ENCODE results near the gene CKMT1B. TPM values are rescaled to one million over a fixed set of nuclear protein-coding genes. Genes with fewer than 3 reads are reported as not detected.
"Not testable (repeated sequence)": the region's sequence is repeated elsewhere in the genome, so short reads cannot be mapped to it uniquely, and the experiment has no call there.

CKMT1B gene
- total and polyA plus RNA-seq, 10 of the 15 experiments (the other 5 are each of a cell fraction or from before 2014, with no cell fraction given): 0.07 to 0.35 (median 0.21) TPM; not detected in 3

DNA sequence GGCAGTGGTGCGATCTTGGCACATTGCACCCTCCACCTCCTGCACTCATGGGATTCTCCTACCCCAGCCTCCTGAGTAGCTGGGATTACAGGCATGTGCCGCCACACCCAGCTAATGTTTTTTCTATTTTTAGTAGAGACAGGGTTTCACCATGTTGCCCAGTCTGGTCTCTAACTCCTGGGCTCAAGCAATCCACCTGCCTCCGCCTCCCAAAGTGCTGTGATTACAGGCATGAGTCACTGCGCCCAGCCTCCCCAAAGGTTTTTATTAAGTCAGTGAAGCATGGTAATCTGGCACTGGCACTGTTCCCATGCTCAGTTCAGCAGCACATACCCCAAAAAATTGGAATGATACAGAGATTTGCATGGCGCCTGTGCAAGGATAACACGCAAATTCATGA, 8.4 kb downstream of the CKMT1B start:
- POLR2A ChIA-PET: interaction anchor here (0.6 kb wide), 1 partner anchor 421 kb away, joined by 3 read pairs; no protein-coding TSS in a partner anchor
- intact Hi-C loops (cut with micrococcal nuclease; ENCODE audit: unreplicated experiment); H3K36me3 ChIP-seq (ENCODE audit: control insufficient read depth in 2 of 2, insufficient read depth in 2 of 2, low read length in 1 of 2); H3K27me3 ChIP-seq (replicated peaks in 1 of 2; ENCODE audit: control insufficient read depth in 2 of 2, insufficient read depth in 2 of 2, low read length in 1 of 2); H3K4me1 ChIP-seq (ENCODE audit: control insufficient read depth, insufficient read depth, low read length); H4K20me1 ChIP-seq (ENCODE audit: control insufficient read depth, insufficient read depth); H3K4me3 ChIP-seq; H3K79me2 ChIP-seq (ENCODE audit: control insufficient read depth, insufficient read depth, low read length); BruUV-seq (replicated peaks); ATAC-seq; SMC1A ChIA-PET (ENCODE audit: uncharacterized antibody, unreplicated experiment); RAD21 ChIA-PET (ENCODE audit: unreplicated experiment); FAIRE-seq; H3K27ac ChIP-seq (ENCODE audit: control insufficient read depth, insufficient read depth); DNase-seq (ENCODE audit: low read depth, low spot score); H2AFZ ChIP-seq (ENCODE audit: control insufficient read depth, low read depth, low read length); H3K9me3 ChIP-seq (replicated peaks; ENCODE audit: control insufficient read depth, insufficient read depth, low read length); H3K4me2 ChIP-seq (ENCODE audit: control insufficient read depth, insufficient read depth); H3K9ac ChIP-seq (ENCODE audit: control insufficient read depth, insufficient read depth, low read length); CTCF ChIA-PET: not testable (repeated sequence)
- in situ Hi-C loops (cut with MboI): loop anchor here (10.0 kb wide), 1 partner anchor 67 kb away; no protein-coding TSS in a partner anchor
- 60% methylated on average over 6 of the region's 6 CpGs for WGBS (ENCODE audit: insufficient coverage, insufficient replicate concordance, low lambda C conversion rate, missing lambda C conversion rate)

DNA sequence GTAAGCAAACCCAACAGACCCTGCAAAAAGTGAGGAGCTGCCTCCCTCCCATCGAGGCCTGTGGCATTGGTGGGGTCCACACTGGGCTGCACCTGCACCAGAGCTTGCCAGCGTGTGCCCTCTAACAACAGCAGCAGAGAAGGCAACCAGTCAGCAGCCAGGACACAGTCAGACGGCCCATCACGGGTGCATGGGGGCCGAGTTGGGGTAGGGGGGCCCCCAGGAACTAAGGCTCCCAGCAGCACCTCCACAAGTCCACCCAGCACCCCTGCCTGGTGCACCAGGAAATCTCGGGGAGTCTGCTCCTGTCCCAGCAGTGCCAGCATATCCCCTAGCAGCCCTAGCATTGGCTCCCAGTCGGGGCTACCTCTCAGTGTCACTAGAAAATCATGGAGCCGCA, 23.9 kb downstream of the CKMT1B start:
- H3K4me3 ChIP-seq; ATAC-seq; in situ Hi-C loops (cut with MboI); RAD21 ChIA-PET (ENCODE audit: unreplicated experiment); H3K4me1 ChIP-seq (ENCODE audit: control insufficient read depth, insufficient read depth, low read length); BruUV-seq (replicated peaks); H3K9me3 ChIP-seq (replicated peaks; ENCODE audit: control insufficient read depth, insufficient read depth, low read length); intact Hi-C loops (cut with micrococcal nuclease; ENCODE audit: unreplicated experiment); H2AFZ ChIP-seq (ENCODE audit: control insufficient read depth, low read depth, low read length); SMC1A ChIA-PET (ENCODE audit: uncharacterized antibody, unreplicated experiment); H3K9ac ChIP-seq (ENCODE audit: control insufficient read depth, insufficient read depth, low read length); H4K20me1 ChIP-seq (ENCODE audit: control insufficient read depth, insufficient read depth); H3K27ac ChIP-seq (ENCODE audit: control insufficient read depth, insufficient read depth); H3K79me2 ChIP-seq (ENCODE audit: control insufficient read depth, insufficient read depth, low read length); H3K27me3 ChIP-seq (replicated peaks in 1 of 2; ENCODE audit: control insufficient read depth in 2 of 2, insufficient read depth in 2 of 2, low read length in 1 of 2); DNase-seq (ENCODE audit: low read depth, low spot score); FAIRE-seq; H3K36me3 ChIP-seq (ENCODE audit: control insufficient read depth in 2 of 2, insufficient read depth in 2 of 2, low read length in 1 of 2); POLR2A ChIA-PET; H3K4me2 ChIP-seq (ENCODE audit: control insufficient read depth, insufficient read depth); CTCF ChIA-PET: not testable (repeated sequence)
- WGBS (ENCODE audit: insufficient coverage, insufficient replicate concordance, low lambda C conversion rate, missing lambda C conversion rate): 3% methylated on average over 3 of the region's 8 CpGs

DNA sequence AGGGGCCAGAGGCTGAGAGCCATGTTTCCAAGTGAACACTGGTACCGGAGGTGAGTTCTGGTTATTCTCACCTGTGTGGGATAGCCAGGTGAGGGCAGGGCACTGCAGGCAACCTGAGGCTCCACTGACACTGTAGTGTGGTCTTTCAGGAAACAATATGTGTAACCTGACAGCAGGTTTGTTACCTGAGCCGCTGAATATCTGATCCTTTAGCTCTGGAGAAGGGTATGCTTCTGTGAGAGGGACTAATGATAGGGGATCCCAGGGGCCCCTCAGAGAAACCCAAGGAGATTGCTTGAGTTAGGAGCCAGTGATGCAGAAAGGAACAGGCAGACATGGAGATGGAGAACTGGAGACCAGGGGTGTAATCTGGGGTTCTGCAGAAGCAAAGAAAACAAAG, 24.9 kb downstream of the CKMT1B start, which contains the start of gene STRC:
TSS of gene STRC (minus strand) at position 101 of the 400 bp plus-strand sequence. CDS start at position 23, 78 bp downstream.
- RAD21 ChIA-PET (ENCODE audit: unreplicated experiment); DNase-seq (ENCODE audit: low read depth, low spot score): not testable (repeated sequence)
- FAIRE-seq: peak; percentile 92

DNA sequence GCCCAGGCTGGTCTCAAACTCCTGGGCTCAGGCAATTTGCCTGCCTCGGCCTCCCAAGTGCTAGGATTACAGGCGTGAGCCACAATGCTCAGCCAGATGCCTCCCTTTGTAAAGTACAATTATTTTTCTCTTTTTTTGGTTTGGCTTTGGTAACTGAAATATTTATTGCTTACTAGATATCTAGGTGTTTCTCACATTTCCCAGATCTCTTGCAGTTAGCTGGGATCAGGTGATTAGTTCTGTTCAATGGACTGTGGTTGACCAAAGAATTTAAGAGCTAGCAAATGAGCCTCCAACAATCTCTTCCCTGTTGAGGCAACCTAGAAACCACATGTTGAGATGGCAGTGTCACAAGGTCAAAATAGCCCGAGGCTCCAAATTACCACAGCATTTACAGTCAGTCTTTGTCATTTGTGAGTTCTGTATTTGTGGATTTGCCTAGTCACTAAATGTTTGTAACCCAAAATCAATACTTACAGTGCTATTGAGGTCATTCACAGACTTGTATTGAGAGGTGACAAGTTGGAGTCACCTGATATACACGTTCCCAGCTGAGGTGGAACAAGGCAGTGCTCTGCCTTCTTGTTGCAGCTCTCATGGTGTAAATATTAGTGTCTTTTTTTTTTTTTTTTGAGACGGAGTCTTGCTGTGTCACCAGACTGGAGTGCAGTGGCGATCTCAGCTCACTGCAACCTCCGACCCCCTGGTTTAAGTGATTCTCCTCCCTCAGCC, 28.4 kb downstream of the CKMT1B start:
- SMC1A ChIA-PET (ENCODE audit: uncharacterized antibody, unreplicated experiment); H3K36me3 ChIP-seq (ENCODE audit: control insufficient read depth in 2 of 2, insufficient read depth in 2 of 2, low read length in 1 of 2); in situ Hi-C loops (cut with MboI); H4K20me1 ChIP-seq (ENCODE audit: control insufficient read depth, insufficient read depth); H3K4me2 ChIP-seq (ENCODE audit: control insufficient read depth, insufficient read depth); DNase-seq (ENCODE audit: low read depth, low spot score); intact Hi-C loops (cut with micrococcal nuclease; ENCODE audit: unreplicated experiment); H3K27ac ChIP-seq (ENCODE audit: control insufficient read depth, insufficient read depth); H2AFZ ChIP-seq (ENCODE audit: control insufficient read depth, low read depth, low read length); H3K4me3 ChIP-seq; H3K27me3 ChIP-seq (replicated peaks in 1 of 2; ENCODE audit: control insufficient read depth in 2 of 2, insufficient read depth in 2 of 2, low read length in 1 of 2); H3K9ac ChIP-seq (ENCODE audit: control insufficient read depth, insufficient read depth, low read length); RAD21 ChIA-PET (ENCODE audit: unreplicated experiment); POLR2A ChIA-PET; H3K79me2 ChIP-seq (ENCODE audit: control insufficient read depth, insufficient read depth, low read length); H3K9me3 ChIP-seq (replicated peaks; ENCODE audit: control insufficient read depth, insufficient read depth, low read length); BruUV-seq (replicated peaks); H3K4me1 ChIP-seq (ENCODE audit: control insufficient read depth, insufficient read depth, low read length); ATAC-seq: not testable (repeated sequence)
- peak; percentile 49 for FAIRE-seq
- CTCF ChIA-PET: interaction anchor here (0.6 kb wide), 1 partner anchor 173 kb away, joined by 3 read pairs; no protein-coding TSS in a partner anchor
- WGBS (ENCODE audit: insufficient coverage, insufficient replicate concordance, low lambda C conversion rate, missing lambda C conversion rate): 39% methylated on average over 2 of the region's 7 CpGs

More for the DNA sequence above, 24.9 kb downstream of the CKMT1B start, which contains the start of gene STRC:
- no CpG with 5 or more reads among the region's 2 CpGs for WGBS (ENCODE audit: insufficient coverage, insufficient replicate concordance, low lambda C conversion rate, missing lambda C conversion rate)
- H3K4me1 ChIP-seq (ENCODE audit: control insufficient read depth, insufficient read depth, low read length); ATAC-seq; intact Hi-C loops (cut with micrococcal nuclease; ENCODE audit: unreplicated experiment); H3K4me2 ChIP-seq (ENCODE audit: control insufficient read depth, insufficient read depth); H2AFZ ChIP-seq (ENCODE audit: control insufficient read depth, low read depth, low read length); in situ Hi-C loops (cut with MboI); H3K79me2 ChIP-seq (ENCODE audit: control insufficient read depth, insufficient read depth, low read length); H3K36me3 ChIP-seq (ENCODE audit: control insufficient read depth in 2 of 2, insufficient read depth in 2 of 2, low read length in 1 of 2); CTCF ChIA-PET; H3K27ac ChIP-seq (ENCODE audit: control insufficient read depth, insufficient read depth); H3K9me3 ChIP-seq (replicated peaks; ENCODE audit: control insufficient read depth, insufficient read depth, low read length); H3K27me3 ChIP-seq (replicated peaks in 1 of 2; ENCODE audit: control insufficient read depth in 2 of 2, insufficient read depth in 2 of 2, low read length in 1 of 2); POLR2A ChIA-PET; SMC1A ChIA-PET (ENCODE audit: uncharacterized antibody, unreplicated experiment); H3K4me3 ChIP-seq; H4K20me1 ChIP-seq (ENCODE audit: control insufficient read depth, insufficient read depth); BruUV-seq (replicated peaks); H3K9ac ChIP-seq (ENCODE audit: control insufficient read depth, insufficient read depth, low read length): not testable (repeated sequence)
